K562 (cell line): ENCODE data around the gene SLC18A3. TPM values are rescaled to one million over a fixed set of nuclear protein-coding genes. Genes with fewer than 3 reads are reported as not detected.

Experiments used
- ATAC-seq: fragments of 200-7000 bp; cut with Tn5 transposase; 3 replicates; pipeline ENCODE4 v1.9.1; 2020; ENCODE audit warnings: moderate library complexity
- BruUV-seq: library from RNA; stranded (reverse); fragments of 400-500 nt; replicated peaks from 2 replicates; lab custom pipeline; 2021; lab: Mats Ljungman, UMichigan
- CTCF ChIA-PET: fragments of 300-600 bp; formaldehyde crosslinking; extraction: SDS; loops from one replicate; lab custom pipeline; 2021; ENCODE audit warnings: low intra/inter-chr PET ratio; lab: Yijun Ruan, JAX
- POLR2A ChIA-PET: fragments of 300-600, 350-650 bp; sonication (Branson Sonifier 250); formaldehyde crosslinking; extraction: SDS; loops from one replicate; lab custom pipeline; 2021; ENCODE audit warnings: antibody characterized with exemption, inconsistent platforms; lab: Yijun Ruan, JAX
- DNase-seq, 4 experiments: peaks; one replicate each; pipeline versions ENCODE4 v3.0.0 to v3.0.0-alpha.2; 2011 to 2018; ENCODE audit warnings: low spot score in 3 of 4, mixed read lengths in 3 of 4; ENCODE audit errors: extremely low read depth in 1 of 4
- FAIRE-seq: peaks from 2 replicates; lab custom pipeline; 2011; peaks lifted over from hg19 to GRCh38; lab: Jason Lieb, UNC
- H2AFZ ChIP-seq: 2 replicates; pipeline ENCODE4 v1.6.0; 2011; ENCODE audit warnings: low read depth, low read length, control low read depth, inconsistent platforms
- H3K27ac ChIP-seq: fragments of 200-600 bp; 3 replicates; pipeline ENCODE4 v1.8.0; 2011; ENCODE audit warnings: low read depth, mild to moderate bottlenecking, control low read depth, inconsistent platforms, low read length, moderate library complexity, mixed read lengths; ENCODE audit errors: extremely low read depth
- H3K27me3 ChIP-seq, 2 experiments: fragments of 300-600 bp in 1 of 2; 2 replicates in 1 of 2; 3 replicates in 1 of 2; pipeline versions ENCODE4 v1.6.0 to v1.8.0; 2011; ENCODE audit warnings: inconsistent platforms in 2 of 2, low read length in 2 of 2, mild to moderate bottlenecking in 1 of 2, mixed read lengths in 1 of 2, moderate library complexity in 1 of 2; ENCODE audit not compliant: control insufficient read depth in 2 of 2, insufficient read depth in 2 of 2
- H3K36me3 ChIP-seq: fragments of 300-600 bp; 3 replicates; pipeline ENCODE4 v1.8.0; 2011; ENCODE audit warnings: mild to moderate bottlenecking, low read length, inconsistent platforms; ENCODE audit not compliant: control insufficient read depth, insufficient read depth
- H3K4me1 ChIP-seq, 2 experiments: fragments of 200-600 bp in 1 of 2; replicated peaks in 1 of 2; 2 replicates in 1 of 2; 3 replicates in 1 of 2; pipeline versions ENCODE4 v1.5.1 to v1.8.0; 2011; ENCODE audit warnings: inconsistent platforms in 2 of 2, low read length in 2 of 2, mild to moderate bottlenecking in 1 of 2, mixed read lengths in 1 of 2, moderate library complexity in 1 of 2; ENCODE audit not compliant: control insufficient read depth in 2 of 2, insufficient read depth in 2 of 2
- H3K4me2 ChIP-seq: 2 replicates; pipeline ENCODE4 v1.6.1; 2011; ENCODE audit warnings: low read length, control low read depth, inconsistent platforms, mixed read lengths; ENCODE audit not compliant: insufficient read depth
- H3K4me3 ChIP-seq: fragments of 200-600 bp; sonication (generic), shearing (Covaris generic); 2 replicates; pipeline ENCODE4 v1.5.1; 2016; ENCODE audit warnings: control low read depth, inconsistent platforms
- H3K79me2 ChIP-seq: fragments of 200-600 bp; 3 replicates; pipeline ENCODE4 v1.8.0; 2011; ENCODE audit warnings: low read length, inconsistent platforms; ENCODE audit not compliant: control insufficient read depth, insufficient read depth
- H3K9ac ChIP-seq, 2 experiments: 2 replicates each; pipeline versions ENCODE4 v1.6.0 to v1.6.1; 2011; ENCODE audit warnings: low read depth in 2 of 2, low read length in 2 of 2, control low read depth in 1 of 2, inconsistent platforms in 1 of 2, mild to moderate bottlenecking in 1 of 2, mixed read lengths in 1 of 2; ENCODE audit not compliant: insufficient read depth in 1 of 2
- H3K9me1 ChIP-seq: one replicate; pipeline ENCODE4 v1.6.0; 2011; ENCODE audit warnings: inconsistent platforms, mild to moderate bottlenecking, low read length, moderate library complexity; ENCODE audit not compliant: control insufficient read depth, insufficient read depth
- H3K9me3 ChIP-seq: replicated peaks from 2 replicates; pipeline ENCODE4 v1.5.1; 2011; ENCODE audit warnings: low read depth, low read length, inconsistent platforms; ENCODE audit not compliant: control insufficient read depth, insufficient read depth
- H4K20me1 ChIP-seq: replicated peaks from 2 replicates; pipeline ENCODE4 v1.6.1; 2011; ENCODE audit warnings: low read length, inconsistent platforms, mixed read lengths; ENCODE audit not compliant: control insufficient read depth, insufficient read depth
- ADNP ChIP-seq: fragments of 200-800 bp; sonication (Bioruptor generic); IDR thresholded peaks from 2 replicates; pipeline ENCODE4 v1.6.1; 2016; ENCODE audit warnings: missing genetic modification characterization, missing compliant biosample characterization
- AFF4 ChIP-seq: sonication (generic); formaldehyde crosslinking; IDR thresholded peaks from 2 replicates; pipeline ENCODE4 v1.8.0; 2023; ENCODE audit warnings: mild to moderate bottlenecking, missing genetic modification reagents
- CUX1 ChIP-seq: fragments of 200-800 bp; sonication (Bioruptor generic); IDR thresholded peaks from 2 replicates; pipeline ENCODE4 v1.6.1; 2016; ENCODE audit warnings: missing genetic modification characterization, missing compliant biosample characterization
- FOXJ2 ChIP-seq: fragments of 200-800 bp; sonication (Bioruptor generic); IDR thresholded peaks from 2 replicates; pipeline ENCODE4 v1.6.1; 2016; ENCODE audit warnings: missing genetic modification characterization, missing compliant biosample characterization
- ID3 ChIP-seq, 2 experiments: fragments of 250-450 bp in 1 of 2; fragments of 450-650 bp in 1 of 2; sonication (Bioruptor Pico) in 1 of 2; IDR thresholded peaks; 2 replicates each; pipeline versions ENCODE4 v1.6.1 to v1.8.0; 2016 to 2021; ENCODE audit warnings: mild to moderate bottlenecking in 2 of 2, moderate library complexity in 2 of 2, missing compliant biosample characterization in 1 of 2, missing genetic modification characterization in 1 of 2
- KLF13 ChIP-seq: fragments of 450-650 bp; IDR thresholded peaks from 2 replicates; pipeline ENCODE4 v1.6.1; 2016; ENCODE audit warnings: missing genetic modification characterization, low read depth, mild to moderate bottlenecking, missing compliant biosample characterization, moderate library complexity, borderline replicate concordance
- LARP7 ChIP-seq: fragments of 450-650 bp; IDR thresholded peaks from 2 replicates; pipeline ENCODE4 v1.6.1; 2016
- MCM3 ChIP-seq: fragments of 450-650 bp; IDR thresholded peaks from 2 replicates; pipeline ENCODE4 v1.6.1; 2016
- RFX7 ChIP-seq: fragments of 250-450 bp; sonication (Bioruptor Pico); IDR thresholded peaks from 2 replicates; pipeline ENCODE4 v1.5.1; 2021; ENCODE audit warnings: mild to moderate bottlenecking
- SMAD4 ChIP-seq: fragments of 250-450 bp; sonication (Bioruptor Pico); conservative IDR thresholded peaks from 2 replicates; pipeline ENCODE4 v1.8.0; 2021; ENCODE audit warnings: inconsistent platforms, mild to moderate bottlenecking, moderate library complexity
- STAT5B ChIP-seq: fragments of 250-450 bp; sonication (Bioruptor Pico); IDR thresholded peaks from 2 replicates; pipeline ENCODE4 v1.8.0; 2021; ENCODE audit warnings: mild to moderate bottlenecking, inconsistent platforms
- ZFP1 ChIP-seq: fragments of 450-650 bp; formaldehyde crosslinking; IDR thresholded peaks from 2 replicates; pipeline ENCODE4 v1.4.0; 2020; ENCODE audit warnings: mild to moderate bottlenecking, mixed read lengths
- ZNF316 ChIP-seq: fragments of 450-650 bp; IDR thresholded peaks from 2 replicates; pipeline ENCODE4 v1.6.1; 2016
- ZNF75A ChIP-seq: fragments of 450-650 bp; formaldehyde crosslinking; IDR thresholded peaks from 2 replicates; pipeline ENCODE4 v1.4.0; 2020; ENCODE audit warnings: mild to moderate bottlenecking
- WGBS: fragments of 100-300 bp; shearing (Covaris generic); methylation state at CpG from one replicate; pipeline ENCODE4 v1.1.6; 2016; ENCODE audit warnings: low coverage, mixed read lengths; ENCODE audit not compliant: insufficient coverage; ENCODE audit errors: missing lambda C conversion rate; 5-methylcytosine and 5-hydroxymethylcytosine counted together
- in situ Hi-C: fragments of 300-500 bp; cut with MboI; formaldehyde crosslinking; loops from 4 replicates; pipeline ENCODE4 v1.15.0; 2018; ENCODE audit warnings: inconsistent platforms, mixed read lengths
- intact Hi-C: fragments of 100-400 bp; cut with micrococcal nuclease; formaldehyde crosslinking; loops from 2 replicates; pipeline ENCODE4 v1.14.2; 2022
- polyA plus RNA-seq, 8 experiments: library from polyadenylated mRNA; depleted of rRNA in 4 of 8; stranded (reverse) in 5 of 8; unstranded in 3 of 8; fragments of >200 nt; fragmentation: Nextera tagmentation in 2 of 8; fragmentation: Illumina TruSeq in 1 of 8; extraction: Ambion mirVana in 2 of 8; extraction: Trizol in 1 of 8; gene quantifications; 2 replicates each; pipeline versions ENCODE4 v1.2.1 to v1.2.3, GENCODE V29; 2011 to 2014; ENCODE audit warnings: inconsistent platforms in 1 of 8, missing spikeins in 1 of 8
- total RNA-seq, 7 experiments: library from RNA; depleted of rRNA in 6 of 7; stranded (reverse); fragments of >200 nt in 6 of 7; fragmentation: Illumina TruSeq in 2 of 7; extraction: Trizol in 2 of 7; gene quantifications; 2 replicates each; pipeline versions ENCODE4 v1.2.1 to v1.2.3, GENCODE V29; 2011 to 2021; ENCODE audit warnings: low replicate concordance in 1 of 7

SLC18A3 gene
- total and polyA plus RNA-seq, 9 of the 15 experiments (the other 6 are each of a cell fraction or from before 2014, with no cell fraction given), result not detected

- in situ Hi-C loops (no loop called here), intact Hi-C loops (no loop called here)
- DNase-seq (no peak), ATAC-seq (no peak), FAIRE-seq (no peak)
- Histone ChIP-seq H3K9me3 (no peaks in the 10 kb centered on the region), H3K4me3 (no peak overlapping the region), H3K4me1 (peaks cover 0 to 7% of the 10 kb centered on the region in 2 experiments; a peak in 1 of 5 replicates), H2AFZ (no peak overlapping the region), H4K20me1 (peaks cover 22% of the 10 kb centered on the region), H3K9ac (no peak overlapping the region), H3K27me3 (peaks cover 31 to 53% of the 10 kb centered on the region in 2 experiments; a peak in 4 of 5 replicates), H3K27ac (no peak overlapping the region), H3K79me2 (no peaks in the 10 kb centered on the region), H3K9me1 (no peaks in the 10 kb centered on the region), H3K4me2 (no peak overlapping the region), H3K36me3 (no peaks in the 10 kb centered on the region)
- POLR2A ChIA-PET, result interaction anchor here (1.7 kb wide), 1 partner anchor 8 kb away, joined by 3 read pairs; no protein-coding TSS in a partner anchor
- 2% methylated on average over 8 of the region's 8 CpGs for WGBS
- BruUV-seq, result no TSS peak
- CTCF ChIA-PET, result no interaction called here
- TF ChIP-seq RFX7 (CRISPR knock-in tag) (no peak), ADNP (tag) (no peak), ZFP1 (CRISPR knock-in tag) (no peak), MCM3 (no peak), ZNF316 (no peak), AFF4 (CRISPR knock-in tag) (no peak), KLF13 (tag) (no peak), SMAD4 (CRISPR knock-in tag) (no peak), ID3 (CRISPR knock-in tag; IDR thresholded peaks at IDR 0.05) (no peak), ID3 (tag; IDR thresholded peaks at IDR 0.05) (no peak), LARP7 (no peak), CUX1 (no peak), FOXJ2 (tag) (no peak), ZNF75A (CRISPR knock-in tag) (no peak), STAT5B (CRISPR knock-in tag) (no peak)
These were observed 35.3 kb downstream of the SLC18A3 start for GRCh38 chr10:49645417-49645816.
